IPS DF 6.9 (cell line): ENCODE data around the gene HPS6.
A peak's percentile ranks its signal among the peaks of the same experiment; 100 is the strongest.
"Not testable (repeated sequence)": the region's sequence is repeated elsewhere in the genome, so short reads cannot be mapped to it uniquely, and the experiment has no call there.

ENCODE experiments used
- DNase-seq: peaks from one replicate; pipeline ENCODE4 v3.0.0-alpha.2; 2013; ENCODE audit warnings: low read depth, low spot score
- H3K27ac ChIP-seq: one replicate; pipeline ENCODE4 v1.5.1; 2013; ENCODE audit warnings: low read length, control low read depth
- H3K27me3 ChIP-seq: 2 replicates; pipeline ENCODE4 v1.6.1; 2013; ENCODE audit warnings: mild to moderate bottlenecking, low read length; ENCODE audit not compliant: control insufficient read depth, insufficient read depth
- H3K36me3 ChIP-seq: 2 replicates; pipeline ENCODE4 v1.6.1; 2013; ENCODE audit warnings: low read length; ENCODE audit not compliant: control insufficient read depth, insufficient read depth
- H3K4me1 ChIP-seq: 2 replicates; pipeline ENCODE4 v1.6.1; 2013; ENCODE audit warnings: low read length; ENCODE audit not compliant: control insufficient read depth, insufficient read depth
- H3K4me3 ChIP-seq: 2 replicates; pipeline ENCODE4 v1.5.1; 2013; ENCODE audit warnings: mild to moderate bottlenecking, low read length
- H3K9me3 ChIP-seq: 2 replicates; pipeline ENCODE4 v1.6.1; 2013; ENCODE audit warnings: low read length, inconsistent platforms; ENCODE audit not compliant: control insufficient read depth, insufficient read depth
- WGBS: extraction: QIAGEN DNeasy Blood & Tissue Kit; methylation state at CpG from one replicate; pipeline ENCODE4 v1.1.7; 2013; ENCODE audit warnings: mixed read lengths, missing lambda C conversion rate; ENCODE audit not compliant: insufficient read length, insufficient coverage; 5-methylcytosine and 5-hydroxymethylcytosine counted together

The HPS6 gene

GRCh38 chr10:102064868-102065560 lies at the start of gene HPS6:
TSS of gene HPS6 (plus strand) at chr10:102065349. CDS start at chr10:102065475, 126 bp downstream.
- Histone ChIP-seq H3K27ac (no peak within 1 kb of the TSS), H3K4me3 (peak within 1 kb of the TSS; percentile 80), H3K36me3 (peaks cover 4% of the 10 kb centered on the region; the same call in 1 of the 2 replicates), H3K27me3 (no peaks in the 10 kb centered on the region), H3K4me1 (peaks cover 3% of the 10 kb centered on the region), H3K9me3 (no peaks in the 10 kb centered on the region)
- DNase-seq = peak; percentile 37
- WGBS = no CpG with 5 or more reads among the region's 61 CpGs

GRCh38 chr10:102016416-102016815 lies 48.7 kb upstream of the HPS6 start:
- Histone ChIP-seq H3K36me3 (no peaks in the 10 kb centered on the region), H3K9me3 (no peaks in the 10 kb centered on the region), H3K27ac (no peak overlapping the region), H3K4me1 (no peaks in the 10 kb centered on the region), H3K27me3 (no peaks in the 10 kb centered on the region), H3K4me3 (no peak overlapping the region)
- DNase-seq = no peak

GRCh38 chr10:102017295-102017694 lies 47.9 kb upstream of the HPS6 start:
- no peaks in the 10 kb centered on the region for H3K36me3 ChIP-seq
- no peak for DNase-seq
- H3K4me1 ChIP-seq = no peaks in the 10 kb centered on the region
- H3K27me3 ChIP-seq = no peaks in the 10 kb centered on the region
- no peak overlapping the region for H3K4me3 ChIP-seq
- WGBS = no CpG with 5 or more reads among the region's 2 CpGs
- no peak overlapping the region for H3K27ac ChIP-seq
- H3K9me3 ChIP-seq = no peaks in the 10 kb centered on the region

GRCh38 chr10:102020938-102021337 lies 44.2 kb upstream of the HPS6 start:
- no peaks in the 10 kb centered on the region for H3K36me3 ChIP-seq
- DNase-seq = no peak
- H3K4me3 ChIP-seq = no peak overlapping the region
- WGBS = no CpG with 5 or more reads among the region's 2 CpGs
- no peak overlapping the region for H3K27ac ChIP-seq
- no peaks in the 10 kb centered on the region for H3K27me3 ChIP-seq
- no peaks in the 10 kb centered on the region for H3K9me3 ChIP-seq
- H3K4me1 ChIP-seq = no peaks in the 10 kb centered on the region

- H3K27me3 ChIP-seq = no peaks in the 10 kb centered on the region
- H3K27ac ChIP-seq = no peak overlapping the region
- no peaks in the 10 kb centered on the region for H3K4me1 ChIP-seq
- H3K9me3 ChIP-seq = no peaks in the 10 kb centered on the region
- no peak overlapping the region for H3K4me3 ChIP-seq
- no peak for DNase-seq
- no CpG with 5 or more reads among the region's 3 CpGs for WGBS
- H3K36me3 ChIP-seq = no peaks in the 10 kb centered on the region
Observed at GRCh38 chr10:102024799-102025198, 40.4 kb upstream of the HPS6 start.

GRCh38 chr10:102027261-102027660 lies 37.9 kb upstream of the HPS6 start:
- no peaks in the 10 kb centered on the region for H3K36me3 ChIP-seq
- no CpG with 5 or more reads among the region's 2 CpGs for WGBS
- no peak for DNase-seq
- H3K27ac ChIP-seq = no peak overlapping the region
- H3K4me1 ChIP-seq = no peaks in the 10 kb centered on the region
- H3K9me3 ChIP-seq = no peaks in the 10 kb centered on the region
- no peak overlapping the region for H3K4me3 ChIP-seq
- no peaks in the 10 kb centered on the region for H3K27me3 ChIP-seq

- no CpG with 5 or more reads among the region's 2 CpGs for WGBS
- Histone ChIP-seq H3K36me3 (no peaks in the 10 kb centered on the region), H3K9me3 (no peaks in the 10 kb centered on the region), H3K27ac (no peak overlapping the region), H3K4me1 (no peaks in the 10 kb centered on the region), H3K27me3 (no peaks in the 10 kb centered on the region), H3K4me3 (no peak overlapping the region)
- DNase-seq = no peak
Observed at GRCh38 chr10:102033787-102034186, 31.4 kb upstream of the HPS6 start.

- DNase-seq = not testable (repeated sequence)
Observed at GRCh38 chr10:102035807-102036206, 29.3 kb upstream of the HPS6 start.

GRCh38 chr10:102038410-102038809 lies 26.7 kb upstream of the HPS6 start:
- Histone ChIP-seq H3K36me3 (no peaks in the 10 kb centered on the region), H3K4me1 (no peaks in the 10 kb centered on the region), H3K27me3 (no peaks in the 10 kb centered on the region), H3K9me3 (no peaks in the 10 kb centered on the region), H3K4me3 (no peak overlapping the region), H3K27ac (no peak overlapping the region)
- no peak for DNase-seq

More at GRCh38 chr10:102035807-102036206, 29.3 kb upstream of the HPS6 start:
- not testable (repeated sequence) for H3K4me1 ChIP-seq, H3K4me3 ChIP-seq, H3K36me3 ChIP-seq, H3K9me3 ChIP-seq, H3K27ac ChIP-seq, H3K27me3 ChIP-seq
- no CpG with 5 or more reads among the region's 33 CpGs for WGBS

- no peaks in the 10 kb centered on the region for H3K27me3 ChIP-seq
- no peaks in the 10 kb centered on the region for H3K36me3 ChIP-seq
- H3K4me1 ChIP-seq = no peaks in the 10 kb centered on the region
- no peak for DNase-seq
- no peak overlapping the region for H3K27ac ChIP-seq
- no CpG with 5 or more reads among the region's 7 CpGs for WGBS
- no peak overlapping the region for H3K4me3 ChIP-seq
- no peaks in the 10 kb centered on the region for H3K9me3 ChIP-seq
Observed at GRCh38 chr10:102040305-102041050, 24.7 kb upstream of the HPS6 start.

- no peaks in the 10 kb centered on the region for H3K36me3 ChIP-seq
- no CpG with 5 or more reads among the region's 3 CpGs for WGBS
Observed at GRCh38 chr10:102045292-102045691, 19.9 kb upstream of the HPS6 start.

More at GRCh38 chr10:102045292-102045691, 19.9 kb upstream of the HPS6 start:
- no peak for DNase-seq
- Histone ChIP-seq H3K9me3 (no peaks in the 10 kb centered on the region), H3K27me3 (no peaks in the 10 kb centered on the region), H3K4me1 (no peaks in the 10 kb centered on the region), H3K27ac (no peak overlapping the region), H3K4me3 (no peak overlapping the region)
